ENCODE measurements around the gene UBL7.
A peak's percentile ranks its signal among the peaks of the same experiment; 100 is the strongest.

The UBL7 gene

DNA sequence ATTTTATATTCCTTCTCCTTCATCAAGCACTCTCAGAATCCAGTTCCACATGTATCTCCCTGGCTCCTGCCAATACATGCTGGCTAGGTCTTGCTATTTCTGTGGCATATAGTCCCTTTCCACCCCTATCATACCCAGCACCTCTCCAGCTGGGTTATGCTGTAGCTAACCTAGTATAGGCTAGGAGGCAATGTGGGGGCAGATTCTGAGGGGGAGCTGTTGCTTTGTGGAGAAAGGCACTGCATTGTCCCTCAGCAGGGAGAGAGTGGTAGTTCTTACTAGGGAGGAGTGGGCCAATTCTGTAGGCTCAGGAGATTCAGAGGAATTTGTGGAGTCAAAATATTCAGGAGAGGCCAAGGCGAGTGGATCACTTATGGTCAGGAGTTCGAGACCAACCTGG lies 39.4 kb upstream of the UBL7 start:
- in situ Hi-C loops (cut with HindIII; ENCODE audit: low sequenced_read_pairs) = no loop called here

GRCh38 chr15:74499366-74499765 lies 38.4 kb upstream of the UBL7 start:
- no peak overlapping the region for H3K4me3 ChIP-seq (ENCODE audit: low read depth, low read length)
- in situ Hi-C loops (cut with HindIII; ENCODE audit: low sequenced_read_pairs) = no loop called here
- TF ChIP-seq, protein P1, sequence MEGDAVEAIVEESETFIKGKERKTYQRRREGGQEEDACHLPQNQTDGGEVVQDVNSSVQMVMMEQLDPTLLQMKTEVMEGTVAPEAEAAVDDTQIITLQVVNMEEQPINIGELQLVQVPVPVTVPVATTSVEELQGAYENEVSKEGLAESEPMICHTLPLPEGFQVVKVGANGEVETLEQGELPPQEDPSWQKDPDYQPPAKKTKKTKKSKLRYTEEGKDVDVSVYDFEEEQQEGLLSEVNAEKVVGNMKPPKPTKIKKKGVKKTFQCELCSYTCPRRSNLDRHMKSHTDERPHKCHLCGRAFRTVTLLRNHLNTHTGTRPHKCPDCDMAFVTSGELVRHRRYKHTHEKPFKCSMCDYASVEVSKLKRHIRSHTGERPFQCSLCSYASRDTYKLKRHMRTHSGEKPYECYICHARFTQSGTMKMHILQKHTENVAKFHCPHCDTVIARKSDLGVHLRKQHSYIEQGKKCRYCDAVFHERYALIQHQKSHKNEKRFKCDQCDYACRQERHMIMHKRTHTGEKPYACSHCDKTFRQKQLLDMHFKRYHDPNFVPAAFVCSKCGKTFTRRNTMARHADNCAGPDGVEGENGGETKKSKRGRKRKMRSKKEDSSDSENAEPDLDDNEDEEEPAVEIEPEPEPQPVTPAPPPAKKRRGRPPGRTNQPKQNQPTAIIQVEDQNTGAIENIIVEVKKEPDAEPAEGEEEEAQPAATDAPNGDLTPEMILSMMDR (IDR thresholded peaks at IDR 0.05; ENCODE audit: low read depth, low read length, missing control alignments) = no peak
- no peak for DNase-seq (ENCODE audit: low read depth)

More for the DNA sequence above, 39.4 kb upstream of the UBL7 start:
- TF ChIP-seq, protein P1 (IDR thresholded peaks at IDR 0.05; ENCODE audit: low read depth, low read length, missing control alignments) = no peak
- no peak for DNase-seq (ENCODE audit: low read depth)
- H3K4me3 ChIP-seq (ENCODE audit: low read depth, low read length) = no peak overlapping the region

DNA sequence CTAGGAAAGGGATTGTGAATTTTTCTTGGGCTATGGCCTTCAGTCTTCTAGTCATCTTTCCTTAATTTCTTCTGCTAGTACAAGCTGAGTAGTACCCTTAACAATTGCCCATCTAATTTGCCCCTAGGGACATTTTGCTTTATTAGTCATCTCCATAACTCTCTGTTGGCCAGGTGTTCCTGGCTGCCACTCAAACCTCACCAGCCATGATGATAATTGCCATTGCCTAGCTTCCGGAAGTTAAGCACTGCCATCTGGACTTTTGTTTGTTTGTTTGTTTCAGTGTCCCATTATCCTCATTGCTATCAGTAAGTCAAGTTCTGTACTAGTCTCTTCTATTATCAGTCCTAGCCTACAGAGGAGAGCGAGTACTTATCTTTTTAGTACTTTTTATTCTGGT lies 36.6 kb upstream of the UBL7 start:
- TF ChIP-seq, protein P1 (IDR thresholded peaks at IDR 0.05; ENCODE audit: low read depth, low read length, missing control alignments) = no peak
- in situ Hi-C loops (cut with HindIII; ENCODE audit: low sequenced_read_pairs) = no loop called here
- H3K4me3 ChIP-seq (ENCODE audit: low read depth, low read length) = no peak overlapping the region
- no peak for DNase-seq (ENCODE audit: low read depth)

GRCh38 chr15:74496648-74497047 lies 35.7 kb upstream of the UBL7 start:
- in situ Hi-C loops (cut with HindIII; ENCODE audit: low sequenced_read_pairs) = no loop called here
- H3K4me3 ChIP-seq (ENCODE audit: low read depth, low read length) = no peak overlapping the region
- TF ChIP-seq, protein P1 (IDR thresholded peaks at IDR 0.05; ENCODE audit: low read depth, low read length, missing control alignments) = no peak
- DNase-seq (ENCODE audit: low read depth) = no peak

DNA sequence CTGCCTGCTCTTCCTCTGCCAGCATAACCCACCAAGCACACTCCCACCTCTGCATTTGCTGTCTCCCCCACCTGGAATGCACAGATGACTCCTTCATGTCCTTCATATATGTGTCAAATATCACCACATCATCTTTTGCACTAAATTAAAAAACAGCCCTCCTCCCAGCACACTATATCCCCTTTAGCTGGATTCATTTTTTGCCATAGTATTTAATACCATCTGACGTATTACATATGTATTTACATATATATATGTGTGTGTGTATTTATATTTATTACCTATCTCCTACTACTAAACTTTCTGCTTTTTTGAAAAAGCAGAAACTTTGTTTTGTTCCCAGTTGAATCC lies 29.4 kb upstream of the UBL7 start:
- in situ Hi-C loops (cut with HindIII; ENCODE audit: low sequenced_read_pairs) = no loop called here
- TF ChIP-seq, protein P1 (IDR thresholded peaks at IDR 0.05; ENCODE audit: low read depth, low read length, missing control alignments) = no peak
- DNase-seq (ENCODE audit: low read depth) = no peak
- H3K4me3 ChIP-seq (ENCODE audit: low read depth, low read length) = no peak overlapping the region

GRCh38 chr15:74489518-74490338 lies 28.8 kb upstream of the UBL7 start:
- in situ Hi-C loops (cut with HindIII; ENCODE audit: low sequenced_read_pairs) = no loop called here
- H3K4me3 ChIP-seq (ENCODE audit: low read depth, low read length) = no peak overlapping the region
- TF ChIP-seq, protein P1 (IDR thresholded peaks at IDR 0.05; ENCODE audit: low read depth, low read length, missing control alignments) = peak; percentile 56

More at GRCh38 chr15:74489518-74490338, 28.8 kb upstream of the UBL7 start:
- DNase-seq (ENCODE audit: low read depth) = no peak
